HG02852 (cell line): ENCODE measurements around the gene CSTF2T.

Experiments used
- ATAC-seq: cut with Tn5 transposase; IDR thresholded peaks from one replicate; pipeline ENCODE4 v1.9.1; 2021; ENCODE audit warnings: mild to moderate bottlenecking, moderate library complexity; ENCODE audit not compliant: unreplicated experiment

The CSTF2T gene

GRCh38 chr10:51699475-51700227 is at the start of gene CSTF2T:
Gene CSTF2T (minus strand): TSS chr10:51699595. CDS start chr10:51699549, 46 bp downstream.
- ATAC-seq = peak; percentile 95

GRCh38 chr10:51748959-51749358 is 49.6 kb upstream of the CSTF2T start:
- ATAC-seq = no peak

GRCh38 chr10:51747216-51747615 is 47.8 kb upstream of the CSTF2T start:
- ATAC-seq = no peak

GRCh38 chr10:51745397-51745796 is 46.0 kb upstream of the CSTF2T start:
- ATAC-seq = no peak

GRCh38 chr10:51744235-51745000 is 45.0 kb upstream of the CSTF2T start:
- ATAC-seq = peak; percentile 48

- ATAC-seq = peak; percentile 79
Measured at GRCh38 chr10:51743146-51743545, 43.8 kb upstream of the CSTF2T start.

GRCh38 chr10:51733057-51733456 is 33.7 kb upstream of the CSTF2T start:
- no peak for ATAC-seq

GRCh38 chr10:51729822-51730555 is 30.6 kb upstream of the CSTF2T start:
- ATAC-seq = no peak

- no peak for ATAC-seq
Measured at GRCh38 chr10:51724038-51724437, 24.6 kb upstream of the CSTF2T start.

GRCh38 chr10:51718804-51719291 is 19.5 kb upstream of the CSTF2T start:
- ATAC-seq = no peak

GRCh38 chr10:51716981-51717380 is 17.6 kb upstream of the CSTF2T start:
- no peak for ATAC-seq

- no peak for ATAC-seq
Measured at GRCh38 chr10:51711519-51711891, 12.1 kb upstream of the CSTF2T start.

GRCh38 chr10:51709324-51709972 is 10.1 kb upstream of the CSTF2T start:
- no peak for ATAC-seq

- ATAC-seq = no peak
Measured at GRCh38 chr10:51708609-51709008, 9.2 kb upstream of the CSTF2T start.

GRCh38 chr10:51707821-51708424 is 8.5 kb upstream of the CSTF2T start:
- ATAC-seq = no peak

- no peak for ATAC-seq
Measured at GRCh38 chr10:51707392-51707791, 8.0 kb upstream of the CSTF2T start.

- no peak for ATAC-seq
Measured at GRCh38 chr10:51706225-51706624, 6.8 kb upstream of the CSTF2T start.

GRCh38 chr10:51705774-51706173 is 6.4 kb upstream of the CSTF2T start:
- ATAC-seq = no peak

GRCh38 chr10:51700228-51700817 is 928 bp upstream of the CSTF2T start:
- no peak for ATAC-seq

GRCh38 chr10:51699145-51699474 is 285 bp downstream of the CSTF2T start:
- peak; percentile 35 for ATAC-seq
